Mammary epithelial cell (primary cell): ENCODE results near the gene ZNF333.

ENCODE experiments used
- EZH2 ChIP-seq: IDR thresholded peaks from 2 replicates; pipeline ENCODE4 v1.6.1; 2012; ENCODE audit warnings: low read length, inconsistent platforms, borderline replicate concordance
- TF ChIP-seq, protein P1 (sequence below), 2 donors: IDR thresholded peaks in 1 of 2; conservative IDR thresholded peaks in 1 of 2; 2 replicates each; pipeline ENCODE4 v1.5.1; 2011 to 2012; ENCODE audit warnings: inconsistent platforms in 2 of 2, low read length in 2 of 2, mild to moderate bottlenecking in 2 of 2, control low read depth in 1 of 2, low read depth in 1 of 2; ENCODE audit not compliant: insufficient read depth in 1 of 2; ENCODE audit errors: extremely low read depth in 1 of 2

- TF ChIP-seq EZH2 = no peak
- TF ChIP-seq, protein P1, sequence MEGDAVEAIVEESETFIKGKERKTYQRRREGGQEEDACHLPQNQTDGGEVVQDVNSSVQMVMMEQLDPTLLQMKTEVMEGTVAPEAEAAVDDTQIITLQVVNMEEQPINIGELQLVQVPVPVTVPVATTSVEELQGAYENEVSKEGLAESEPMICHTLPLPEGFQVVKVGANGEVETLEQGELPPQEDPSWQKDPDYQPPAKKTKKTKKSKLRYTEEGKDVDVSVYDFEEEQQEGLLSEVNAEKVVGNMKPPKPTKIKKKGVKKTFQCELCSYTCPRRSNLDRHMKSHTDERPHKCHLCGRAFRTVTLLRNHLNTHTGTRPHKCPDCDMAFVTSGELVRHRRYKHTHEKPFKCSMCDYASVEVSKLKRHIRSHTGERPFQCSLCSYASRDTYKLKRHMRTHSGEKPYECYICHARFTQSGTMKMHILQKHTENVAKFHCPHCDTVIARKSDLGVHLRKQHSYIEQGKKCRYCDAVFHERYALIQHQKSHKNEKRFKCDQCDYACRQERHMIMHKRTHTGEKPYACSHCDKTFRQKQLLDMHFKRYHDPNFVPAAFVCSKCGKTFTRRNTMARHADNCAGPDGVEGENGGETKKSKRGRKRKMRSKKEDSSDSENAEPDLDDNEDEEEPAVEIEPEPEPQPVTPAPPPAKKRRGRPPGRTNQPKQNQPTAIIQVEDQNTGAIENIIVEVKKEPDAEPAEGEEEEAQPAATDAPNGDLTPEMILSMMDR (conservative IDR thresholded peaks at IDR 0.05 in 1 of 2, IDR thresholded peaks at IDR 0.05 in 1 of 2; ENCODE audit: extremely low read depth in 1 of 2, insufficient read depth in 1 of 2, low read depth in 1 of 2, low read length in 2 of 2) = no peak
Observed at GRCh38 chr19:14767466-14767971, 77.7 kb downstream of the ZNF333 start.
